Measurements from ENCODE around the gene ZNF782. TPM values are rescaled to one million over a fixed set of nuclear protein-coding genes. Genes with fewer than 3 reads are reported as not detected.
"Not testable (repeated sequence)": the region's sequence is repeated elsewhere in the genome, so short reads cannot be mapped to it uniquely, and the experiment has no call there.

ZNF782 gene
- total RNA-seq, 1 donor from 2014 or later = 4.0 TPM

GRCh38 chr9:96854651-96855273 is 448 bp upstream of the ZNF782 start:
- DNase-seq (ENCODE audit: low spot score) = no peak

GRCh38 chr9:96852676-96853075 is 1.6 kb downstream of the ZNF782 start:
- DNase-seq (ENCODE audit: low spot score) = no peak

- no peak for DNase-seq (ENCODE audit: low spot score)
These were observed 10.3 kb downstream of the ZNF782 start for GRCh38 chr9:96844040-96844439.

- DNase-seq (ENCODE audit: low spot score) = no peak
These were observed 35.8 kb downstream of the ZNF782 start for GRCh38 chr9:96818533-96818932.

GRCh38 chr9:96817973-96818372 is 36.3 kb downstream of the ZNF782 start:
- DNase-seq (ENCODE audit: low spot score) = no peak

- no peak for DNase-seq (ENCODE audit: low spot score)
These were observed 40.7 kb downstream of the ZNF782 start for GRCh38 chr9:96813607-96814006.

- not testable (repeated sequence) for DNase-seq (ENCODE audit: low spot score)
These were observed 55.4 kb downstream of the ZNF782 start for GRCh38 chr9:96798959-96799358.

- no peak for DNase-seq (ENCODE audit: low spot score)
These were observed 70.3 kb downstream of the ZNF782 start for GRCh38 chr9:96784021-96784420.

GRCh38 chr9:96782235-96782634 is 72.1 kb downstream of the ZNF782 start:
- no peak for DNase-seq (ENCODE audit: low spot score)

- no peak for DNase-seq (ENCODE audit: low spot score)
These were observed 72.8 kb downstream of the ZNF782 start for GRCh38 chr9:96781552-96781951.

GRCh38 chr9:96779089-96779488 is 75.2 kb downstream of the ZNF782 start:
- no peak for DNase-seq (ENCODE audit: low spot score)

- no peak for DNase-seq (ENCODE audit: low spot score)
These were observed 76.9 kb downstream of the ZNF782 start for GRCh38 chr9:96777426-96777864.

GRCh38 chr9:96771124-96771523 is 83.2 kb downstream of the ZNF782 start:
- DNase-seq (ENCODE audit: low spot score) = no peak

- DNase-seq (ENCODE audit: low spot score) = no peak
These were observed 84.3 kb downstream of the ZNF782 start for GRCh38 chr9:96769989-96770388.

Other genes with a start within 250 kb of the ZNF782 start
- gene CDC14B, start 234.7 kb downstream of the ZNF782 start, total RNA-seq = 37.4 TPM
- gene PRXL2C, start 199.2 kb downstream of the ZNF782 start, total RNA-seq = 37.0 TPM
- gene ZNF510, start 76.4 kb downstream of the ZNF782 start, total RNA-seq = 7.7 TPM
- gene NUTM2G, start 74.3 kb upstream of the ZNF782 start, total RNA-seq = not detected
- gene CTSV, start 184.6 kb upstream of the ZNF782 start, total RNA-seq = 0.22 TPM

All from mesenteric fat pad (tissue), 1 donor.